Muscle layer of duodenum (tissue), 2 donors: Measurements from ENCODE around the gene NR2F1.

Experiments used
- H3K27ac ChIP-seq: one replicate; pipeline ENCODE4 v1.7.0; 2013; ENCODE audit warnings: mild to moderate bottlenecking, low read length
- H3K27me3 ChIP-seq: one replicate; pipeline ENCODE4 v1.7.0; 2013; ENCODE audit warnings: low read depth, mild to moderate bottlenecking, control low read depth, low read length
- H3K36me3 ChIP-seq, 2 donors: one replicate each; pipeline ENCODE4 v1.7.0; 2013; ENCODE audit warnings: low read length in 2 of 2, control low read depth in 1 of 2, mild to moderate bottlenecking in 1 of 2; ENCODE audit not compliant: insufficient read depth in 2 of 2, control insufficient read depth in 1 of 2
- H3K4me1 ChIP-seq, 2 donors: one replicate each; pipeline ENCODE4 v1.7.0; 2013; ENCODE audit warnings: low read length in 2 of 2, mild to moderate bottlenecking in 2 of 2, control low read depth in 1 of 2, moderate library complexity in 1 of 2; ENCODE audit not compliant: insufficient read depth in 2 of 2, control insufficient read depth in 1 of 2
- H3K4me3 ChIP-seq, 2 donors: one replicate each; pipeline ENCODE4 v1.7.0; 2013; ENCODE audit warnings: low read length in 2 of 2, low read depth in 1 of 2, mild to moderate bottlenecking in 1 of 2
- H3K9me3 ChIP-seq, 2 donors: one replicate each; pipeline ENCODE4 v1.7.0; 2013; ENCODE audit warnings: low read length in 2 of 2, control low read depth in 1 of 2, mild to moderate bottlenecking in 1 of 2; ENCODE audit not compliant: control insufficient read depth in 1 of 2
- donor health status: healthy.

The NR2F1 gene

GRCh38 chr5:93595420-93596147, 12.6 kb downstream of the NR2F1 start:
- Histone ChIP-seq H3K27me3 (peaks cover 48% of the 10 kb centered on the region), H3K27ac (no peak overlapping the region), H3K4me1 (peaks cover 0 to 11% of the 10 kb centered on the region in 2 donors), H3K4me3 (no peak overlapping the region), H3K9me3 (no peaks in the 10 kb centered on the region), H3K36me3 (peaks cover 0 to 7% of the 10 kb centered on the region in 2 donors)

DNA sequence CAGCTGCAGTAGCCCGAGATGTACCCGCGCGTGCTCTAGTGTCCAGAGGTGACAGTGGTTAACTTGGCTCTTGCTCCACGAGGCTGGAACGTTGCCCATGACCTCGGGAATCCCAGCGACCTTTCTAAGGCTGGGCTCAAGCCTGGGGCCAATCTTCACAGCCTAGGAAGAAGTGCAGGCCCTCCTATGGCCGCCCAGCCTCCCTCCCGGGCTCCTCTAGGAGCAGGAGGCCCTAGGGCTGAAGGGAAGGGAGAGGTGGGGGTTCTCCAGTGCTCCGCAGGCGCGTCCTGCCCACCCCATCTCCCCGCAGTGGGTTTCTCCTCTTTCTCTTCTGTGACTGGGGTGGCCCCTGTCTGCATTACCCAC, 13.3 kb downstream of the NR2F1 start:
- H3K9me3 ChIP-seq, result no peaks in the 10 kb centered on the region
- H3K4me3 ChIP-seq, result no peak overlapping the region
- peaks cover 55% of the 10 kb centered on the region for H3K27me3 ChIP-seq
- H3K27ac ChIP-seq, result no peak overlapping the region
- H3K4me1 ChIP-seq, result peaks cover 0 to 11% of the 10 kb centered on the region in 2 donors
- peaks cover 0 to 7% of the 10 kb centered on the region in 2 donors for H3K36me3 ChIP-seq

- H3K27me3 ChIP-seq, result peaks cover 61% of the 10 kb centered on the region
- peaks cover 0 to 11% of the 10 kb centered on the region in 2 donors for H3K4me1 ChIP-seq
- no peaks in the 10 kb centered on the region for H3K9me3 ChIP-seq
- H3K36me3 ChIP-seq, result peaks cover 0 to 7% of the 10 kb centered on the region in 2 donors
- H3K4me3 ChIP-seq, result no peak overlapping the region
- no peak overlapping the region for H3K27ac ChIP-seq
These were observed 13.9 kb downstream of the NR2F1 start for GRCh38 chr5:93596676-93597490.

GRCh38 chr5:93598091-93599000, 15.3 kb downstream of the NR2F1 start:
- Histone ChIP-seq H3K27ac (no peak overlapping the region), H3K4me3 (no peak overlapping the region), H3K4me1 (peaks cover 0 to 11% of the 10 kb centered on the region in 2 donors), H3K27me3 (peaks cover 75% of the 10 kb centered on the region), H3K36me3 (peaks cover 0 to 7% of the 10 kb centered on the region in 2 donors), H3K9me3 (no peaks in the 10 kb centered on the region)

GRCh38 chr5:93599001-93599379, 16.0 kb downstream of the NR2F1 start:
- Histone ChIP-seq H3K4me1 (peaks cover 0 to 12% of the 10 kb centered on the region in 2 donors), H3K27me3 (peaks cover 81% of the 10 kb centered on the region), H3K36me3 (peaks cover 0 to 7% of the 10 kb centered on the region in 2 donors), H3K9me3 (no peaks in the 10 kb centered on the region), H3K4me3 (no peak overlapping the region), H3K27ac (no peak overlapping the region)

GRCh38 chr5:93599399-93600120, 16.5 kb downstream of the NR2F1 start:
- no peak overlapping the region for H3K27ac ChIP-seq

DNA sequence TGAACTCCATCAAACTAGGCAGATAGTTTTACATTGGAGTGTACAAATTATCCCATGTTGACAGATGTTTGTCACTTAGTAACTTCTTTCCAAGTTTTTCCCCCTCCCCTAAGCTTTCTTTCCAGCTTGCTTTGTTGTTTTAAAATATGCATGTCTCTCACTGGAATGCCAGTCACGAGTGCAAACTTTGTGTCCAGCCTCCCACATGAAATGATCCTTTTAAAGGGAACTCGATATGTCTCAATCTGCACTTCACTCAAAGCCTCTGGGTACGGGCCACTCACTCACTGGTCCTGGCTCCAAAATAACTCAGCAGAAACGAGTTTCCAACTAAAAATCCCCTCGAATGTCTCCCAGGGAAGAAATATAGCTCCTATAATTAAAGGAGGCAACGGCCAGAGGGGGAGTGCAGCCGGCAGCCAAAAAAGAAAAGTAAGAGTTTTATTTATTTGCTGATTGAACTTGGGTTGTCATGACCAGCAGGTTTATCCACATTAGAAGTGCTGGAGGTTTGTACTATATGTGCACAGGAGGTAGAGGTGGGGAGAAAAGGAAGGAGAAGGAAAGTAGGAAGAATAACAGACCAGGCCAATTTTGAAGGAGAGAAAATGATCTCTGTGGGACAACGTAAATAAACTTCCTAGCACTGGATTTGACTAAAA, 17.5 kb downstream of the NR2F1 start:
- Histone ChIP-seq H3K4me3 (no peak overlapping the region), H3K36me3 (no peaks in the 10 kb centered on the region), H3K9me3 (no peaks in the 10 kb centered on the region), H3K4me1 (peaks cover 0 to 17% of the 10 kb centered on the region in 2 donors), H3K27me3 (peaks cover 86% of the 10 kb centered on the region), H3K27ac (no peak overlapping the region)

More at GRCh38 chr5:93599399-93600120, 16.5 kb downstream of the NR2F1 start:
- no peaks in the 10 kb centered on the region for H3K9me3 ChIP-seq
- H3K36me3 ChIP-seq, result peaks cover 0 to 6% of the 10 kb centered on the region in 2 donors
- H3K4me3 ChIP-seq, result no peak overlapping the region
- H3K4me1 ChIP-seq, result peaks cover 0 to 17% of the 10 kb centered on the region in 2 donors
- peaks cover 85% of the 10 kb centered on the region for H3K27me3 ChIP-seq

- H3K4me1 ChIP-seq, result peaks cover 0 to 16% of the 10 kb centered on the region in 2 donors
- H3K4me3 ChIP-seq, result no peak overlapping the region
- H3K27me3 ChIP-seq, result peaks cover 85% of the 10 kb centered on the region
- no peaks in the 10 kb centered on the region for H3K36me3 ChIP-seq
- no peaks in the 10 kb centered on the region for H3K9me3 ChIP-seq
- H3K27ac ChIP-seq, result no peak overlapping the region
These were observed 18.2 kb downstream of the NR2F1 start for GRCh38 chr5:93601071-93601801.

- H3K4me3 ChIP-seq, result no peak overlapping the region
- peaks cover 0 to 10% of the 10 kb centered on the region in 2 donors for H3K4me1 ChIP-seq
- H3K27ac ChIP-seq, result no peak overlapping the region
- H3K27me3 ChIP-seq, result peaks cover 81% of the 10 kb centered on the region
- H3K9me3 ChIP-seq, result no peaks in the 10 kb centered on the region
- H3K36me3 ChIP-seq, result no peaks in the 10 kb centered on the region
These were observed 18.8 kb downstream of the NR2F1 start for GRCh38 chr5:93601802-93602155.
